Hematopoietic multipotent progenitor cell (in vitro differentiated cells): ENCODE results near the gene ATL1. TPM values are rescaled to one million over a fixed set of nuclear protein-coding genes. Genes with fewer than 3 reads are reported as not detected.
"Not testable (repeated sequence)": the region's sequence is repeated elsewhere in the genome, so short reads cannot be mapped to it uniquely, and the experiment has no call there.

Experiments used
- DNase-seq, 3 donors: peaks; one replicate each; pipeline ENCODE4 v3.0.0-alpha.2; 2011 to 2015; ENCODE audit warnings: low read depth in 2 of 3, low spot score in 2 of 3
- total RNA-seq: library from RNA; depleted of rRNA; stranded (reverse); fragments of >200 nt; gene quantifications from one replicate; pipeline ENCODE4 v1.2.3, GENCODE V29; 2012

Gene ATL1
- total RNA-seq, 1 donor = 11.0 TPM

GRCh38 chr14:50534416-50534815 lies 25.5 kb upstream of the ATL1 start:
- no peak for DNase-seq

GRCh38 chr14:50534997-50535396 lies 24.9 kb upstream of the ATL1 start:
- DNase-seq = no peak

GRCh38 chr14:50538034-50538433 lies 21.9 kb upstream of the ATL1 start:
- DNase-seq = not testable (repeated sequence)

DNA sequence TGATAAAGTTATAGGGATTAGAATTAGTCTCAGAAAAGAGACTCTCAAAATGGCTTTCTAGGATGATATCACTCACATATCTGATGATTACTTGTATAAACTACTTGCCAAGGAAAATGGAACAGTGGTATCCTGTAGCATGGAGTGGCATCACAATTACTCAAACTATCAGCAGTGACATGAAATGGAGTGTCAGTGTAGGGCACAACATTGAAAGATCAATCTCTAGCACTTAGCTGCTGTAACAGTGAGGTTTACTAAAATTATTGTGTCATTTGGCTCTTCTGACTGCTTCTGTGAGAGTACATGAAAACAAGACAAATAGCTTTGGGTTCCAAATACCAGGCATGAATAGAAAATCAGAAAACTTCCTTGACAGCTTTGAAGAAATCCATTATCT lies 20.9 kb upstream of the ATL1 start:
- no peak for DNase-seq

- DNase-seq = no peak
Observed at GRCh38 chr14:50541159-50541567, 18.8 kb upstream of the ATL1 start.

DNA sequence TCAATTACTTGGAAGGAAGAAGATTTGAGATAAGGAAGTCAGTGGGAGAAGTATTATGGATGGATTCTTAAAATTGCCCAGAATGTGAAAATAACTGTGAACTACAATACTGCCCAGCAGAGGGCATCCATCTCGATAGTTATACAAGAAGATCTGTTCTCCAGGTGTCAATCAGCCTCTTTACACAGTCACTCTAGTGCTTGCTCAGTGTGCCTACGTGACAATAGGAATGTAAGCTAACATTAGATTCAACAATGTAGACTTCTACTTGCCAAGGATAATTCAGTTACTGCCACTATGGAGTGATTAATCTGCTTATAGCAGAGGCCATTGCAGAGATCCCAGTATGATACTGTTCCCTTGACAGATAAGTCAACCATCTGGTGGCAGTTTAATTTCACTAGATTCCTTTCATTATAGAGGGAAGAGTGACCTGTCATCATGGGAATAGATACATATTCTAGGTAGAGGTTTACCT lies 17.0 kb upstream of the ATL1 start:
- peak in 2 of 3 donors; percentile 51 to 69 for DNase-seq

DNA sequence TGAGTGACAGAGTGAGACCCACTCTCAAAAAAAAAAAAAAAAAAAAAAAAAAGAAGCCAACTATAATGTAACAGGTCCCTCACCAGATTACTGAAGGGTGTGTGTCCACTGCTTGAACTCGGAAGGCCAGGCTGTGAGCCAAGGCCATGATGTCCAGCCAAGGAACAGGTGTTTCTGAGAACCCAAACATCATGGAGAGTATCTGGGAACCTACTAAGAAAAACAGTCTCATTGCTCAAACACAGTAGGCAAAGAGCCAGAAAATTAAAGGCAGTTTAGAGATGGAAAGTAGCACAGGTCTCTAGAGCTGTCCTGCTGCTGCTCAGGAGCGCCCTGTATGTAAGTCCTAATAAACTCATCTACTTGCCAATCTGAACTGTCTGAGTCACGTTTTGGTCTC lies 15.0 kb upstream of the ATL1 start:
- DNase-seq = no peak

DNA sequence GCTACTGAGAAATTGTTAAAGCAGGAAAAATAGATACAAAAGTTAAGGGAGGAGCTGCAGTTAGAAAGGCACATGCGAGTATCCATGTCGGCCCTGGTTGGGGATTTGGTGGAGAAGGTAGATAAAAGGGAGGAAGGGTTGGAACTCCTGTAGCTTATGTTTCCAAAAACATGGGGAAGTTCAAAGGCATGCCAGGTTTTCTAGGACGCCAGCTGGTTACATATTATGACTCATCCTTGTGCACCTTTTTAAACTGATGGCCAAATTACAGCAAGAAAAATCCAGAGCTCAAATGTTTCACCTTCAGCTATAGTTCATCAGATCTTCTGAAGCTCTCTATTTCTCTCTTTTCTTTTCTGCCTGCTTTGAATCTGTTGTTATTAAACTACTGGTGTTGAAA lies 14.3 kb upstream of the ATL1 start:
- DNase-seq = no peak

DNA sequence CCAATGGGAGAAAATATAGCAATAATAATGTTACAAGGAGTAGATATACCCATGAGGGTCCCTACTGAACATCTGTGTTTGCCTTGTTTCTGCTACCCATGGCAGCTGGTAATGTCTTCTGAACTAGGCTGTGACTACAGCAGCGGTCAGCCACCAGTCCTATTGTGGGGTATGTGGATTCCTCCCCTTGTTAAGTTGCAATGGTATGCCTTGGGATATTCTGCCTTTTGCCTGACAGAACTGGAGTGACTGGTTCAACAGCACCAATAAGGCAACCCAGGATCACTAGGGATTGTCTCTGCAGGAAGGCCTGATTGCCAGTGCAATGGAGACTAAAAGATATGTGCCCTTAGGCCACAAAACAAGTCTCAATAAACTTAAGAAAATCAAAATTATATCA lies 9.7 kb upstream of the ATL1 start:
- DNase-seq = no peak

GRCh38 chr14:50551877-50552276 lies 8.1 kb upstream of the ATL1 start:
- DNase-seq = peak in 1 of 3 donors; percentile 39

GRCh38 chr14:50552796-50553195 lies 7.1 kb upstream of the ATL1 start:
- DNase-seq = not testable (repeated sequence)

GRCh38 chr14:50560931-50561285 lies 963 bp downstream of the ATL1 start:
- DNase-seq = peak in 2 of 3 donors; percentile 85 to 87

DNA sequence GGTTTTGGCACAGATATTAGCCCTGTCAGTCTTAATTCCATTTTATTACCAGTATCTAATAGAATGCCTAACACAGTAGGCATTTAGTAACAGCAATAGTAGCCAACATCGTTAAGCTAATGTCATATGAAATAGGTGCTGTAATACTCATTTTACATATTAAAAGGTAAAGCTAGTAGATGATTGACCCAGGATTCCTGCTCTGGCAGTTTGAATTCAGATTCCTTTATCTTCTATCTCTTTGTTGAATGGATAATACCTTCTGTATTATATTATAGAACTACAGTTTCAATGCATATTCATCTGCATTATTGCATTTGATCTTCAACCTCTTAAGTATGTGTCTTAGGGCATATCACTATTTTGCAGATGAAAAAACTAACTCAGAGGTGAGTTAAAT lies 2.9 kb downstream of the ATL1 start:
- no peak for DNase-seq

- DNase-seq = peak in 1 of 3 donors; percentile 27
Observed at GRCh38 chr14:50569714-50570274, 9.8 kb downstream of the ATL1 start.

- DNase-seq = no peak
Observed at GRCh38 chr14:50573862-50574261, 13.9 kb downstream of the ATL1 start.

GRCh38 chr14:50575769-50576168 lies 15.8 kb downstream of the ATL1 start:
- no peak for DNase-seq

DNA sequence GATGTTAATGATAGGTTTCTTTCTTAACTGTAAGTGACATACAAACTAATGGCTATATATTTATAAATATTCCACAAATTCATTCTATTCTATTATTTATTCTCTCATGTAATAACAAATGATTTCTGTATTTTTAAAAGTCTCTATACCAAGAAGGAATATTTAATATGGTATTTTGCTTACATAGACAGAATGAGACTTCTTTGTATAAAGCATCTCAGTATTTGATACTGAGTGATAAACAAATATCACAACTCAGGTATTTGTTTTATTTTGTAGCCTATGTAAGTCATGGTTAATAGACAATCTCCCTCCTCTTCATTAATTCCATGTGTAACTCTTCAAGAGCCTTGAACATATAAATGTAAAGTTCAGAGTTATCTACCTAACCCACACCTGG lies 18.0 kb downstream of the ATL1 start:
- no peak for DNase-seq

- no peak for DNase-seq
Observed at GRCh38 chr14:50578433-50578832, 18.5 kb downstream of the ATL1 start.

- no peak for DNase-seq
Observed at GRCh38 chr14:50590464-50590863, 30.5 kb downstream of the ATL1 start.

- no peak for DNase-seq
Observed at GRCh38 chr14:50594577-50595316, 34.8 kb downstream of the ATL1 start.

- DNase-seq = no peak
Observed at GRCh38 chr14:50598765-50599164, 38.8 kb downstream of the ATL1 start.

- DNase-seq = peak in 2 of 3 donors; percentile 12 to 44
Observed at GRCh38 chr14:50599700-50600444, 39.9 kb downstream of the ATL1 start.
